ENCODE measurements around the gene B3GNT8.

DNA sequence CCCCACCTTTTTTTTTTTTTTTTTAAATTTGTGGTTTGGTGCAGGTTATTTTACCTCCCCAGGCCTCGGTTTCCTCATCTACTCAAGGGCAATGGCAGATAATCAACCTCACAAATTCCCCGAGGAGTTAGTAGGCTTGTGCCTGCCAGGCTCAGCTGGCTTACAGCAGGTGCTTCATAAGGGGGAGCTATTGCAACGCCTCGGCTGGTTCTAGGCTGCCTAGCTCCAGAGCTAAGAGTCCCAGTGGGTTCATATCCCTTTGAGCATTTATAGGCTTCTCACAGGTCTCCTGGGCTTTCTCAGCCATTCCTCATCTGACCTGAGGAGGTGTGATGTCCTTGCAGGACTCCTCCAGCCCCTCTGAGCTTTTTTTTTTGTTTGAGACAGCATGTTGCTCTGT, 18.9 kb downstream of the B3GNT8 start:
- TF ChIP-seq, protein P1, sequence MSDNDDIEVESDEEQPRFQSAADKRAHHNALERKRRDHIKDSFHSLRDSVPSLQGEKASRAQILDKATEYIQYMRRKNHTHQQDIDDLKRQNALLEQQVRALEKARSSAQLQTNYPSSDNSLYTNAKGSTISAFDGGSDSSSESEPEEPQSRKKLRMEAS (IDR thresholded peaks at IDR 0.05) = no peak
- TF ChIP-seq CEBPB (IDR thresholded peaks at IDR 0.05; ENCODE audit: low read depth, low read length) = no peak

All from H1 (cell line).